Measurements from ENCODE around the gene EVC. TPM values are rescaled to one million over a fixed set of nuclear protein-coding genes. Genes with fewer than 3 reads are reported as not detected.

Gene EVC
- total and polyA plus RNA-seq, 2 donors: 18.7 to 27.2 TPM

- no peak overlapping the region for H3K27ac ChIP-seq (ENCODE audit: low read depth)
- no peaks in the 10 kb centered on the region for H3K4me1 ChIP-seq (ENCODE audit: insufficient read depth)
- H3K4me3 ChIP-seq (ENCODE audit: low read depth, low read length): no peak overlapping the region
- DNase-seq (ENCODE audit: extremely low spot score): no peak
- no peaks in the 10 kb centered on the region for H3K36me3 ChIP-seq (ENCODE audit: insufficient read depth)
- 57% methylated on average over 15 of the region's 15 CpGs for WGBS
These were observed 152.6 kb downstream of the EVC start for GRCh38 chr4:5863461-5864113.

Other genes with a start within 250 kb of the EVC start
- 9.8 TPM for gene EVC2, start 2.6 kb upstream of the EVC start, total RNA-seq
- 7.2 TPM for gene EVC2, start 2.6 kb upstream of the EVC start, polyA plus RNA-seq
- 15.8 TPM for gene CRMP1, start 181.9 kb downstream of the EVC start, total RNA-seq
- 12.1 TPM for gene CRMP1, start 181.9 kb downstream of the EVC start, polyA plus RNA-seq

Data from urinary bladder (tissue), 4 donors.